PFSK-1 (cell line): ENCODE results near the gene MPZL3.

Experiments
- FOXP2 ChIP-seq: optimal IDR thresholded peaks from 2 replicates; pipeline ENCODE3; 2011; ENCODE audit warnings: borderline replicate concordance, control low read depth, inconsistent platforms; ENCODE audit not compliant: insufficient read depth; ENCODE audit errors: extremely low read length, extremely low read depth
- POLR2AphosphoS5 ChIP-seq: IDR thresholded peaks from 2 replicates; pipeline ENCODE4 v1.6.1; 2012; ENCODE audit warnings: low read depth, mild to moderate bottlenecking, control low read depth, low read length, moderate library complexity
- SIN3A ChIP-seq: IDR thresholded peaks from 2 replicates; pipeline ENCODE4 v1.6.1; 2012; ENCODE audit warnings: mild to moderate bottlenecking, low read length, moderate library complexity, borderline replicate concordance; ENCODE audit not compliant: insufficient read depth
- TAF1 ChIP-seq: IDR thresholded peaks from 2 replicates; pipeline ENCODE4 v1.6.1; 2012; ENCODE audit warnings: low read length, control low read depth, borderline replicate concordance; ENCODE audit not compliant: insufficient read depth
- TF ChIP-seq, protein P1 (sequence below), 2 experiments: IDR thresholded peaks; 2 replicates each; pipeline versions ENCODE4 v1.6.1 to v1.8.0; 2011 to 2012; ENCODE audit warnings: low read depth in 2 of 2, low read length in 2 of 2, control low read depth in 1 of 2, inconsistent platforms in 1 of 2, mild to moderate bottlenecking in 1 of 2, moderate library complexity in 1 of 2; ENCODE audit not compliant: insufficient read depth in 1 of 2

Gene MPZL3

DNA sequence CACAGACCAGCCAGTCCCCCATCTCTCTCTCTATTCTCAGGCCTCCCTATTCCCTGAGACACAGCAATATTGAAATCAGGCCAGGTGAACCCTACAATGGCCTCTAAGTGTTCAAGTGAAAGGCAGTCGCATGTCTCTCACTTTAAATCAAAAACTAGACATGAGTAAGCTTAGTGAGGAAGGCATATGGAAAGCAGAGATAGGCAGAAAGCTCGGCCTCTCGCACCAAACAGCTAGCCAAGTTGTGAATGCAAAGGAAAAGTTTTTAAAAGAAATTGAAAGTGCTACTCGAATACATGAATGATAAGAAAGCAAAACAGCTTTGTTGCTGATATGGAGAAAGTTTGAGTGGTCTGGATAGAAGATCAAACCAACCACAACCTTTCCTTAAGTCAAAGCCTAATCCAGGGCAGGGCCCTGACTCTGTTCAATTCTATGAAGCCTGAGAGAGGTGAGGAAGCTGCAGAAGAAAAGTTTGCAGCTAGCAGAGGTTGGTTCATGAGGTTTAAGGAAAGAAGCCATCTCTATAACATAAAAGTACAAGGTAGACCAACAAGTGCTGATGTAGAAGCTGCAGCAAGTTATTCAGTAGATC, 31.7 kb upstream of the MPZL3 start:
- TF ChIP-seq FOXP2, result no peak
- TF ChIP-seq, protein P1, sequence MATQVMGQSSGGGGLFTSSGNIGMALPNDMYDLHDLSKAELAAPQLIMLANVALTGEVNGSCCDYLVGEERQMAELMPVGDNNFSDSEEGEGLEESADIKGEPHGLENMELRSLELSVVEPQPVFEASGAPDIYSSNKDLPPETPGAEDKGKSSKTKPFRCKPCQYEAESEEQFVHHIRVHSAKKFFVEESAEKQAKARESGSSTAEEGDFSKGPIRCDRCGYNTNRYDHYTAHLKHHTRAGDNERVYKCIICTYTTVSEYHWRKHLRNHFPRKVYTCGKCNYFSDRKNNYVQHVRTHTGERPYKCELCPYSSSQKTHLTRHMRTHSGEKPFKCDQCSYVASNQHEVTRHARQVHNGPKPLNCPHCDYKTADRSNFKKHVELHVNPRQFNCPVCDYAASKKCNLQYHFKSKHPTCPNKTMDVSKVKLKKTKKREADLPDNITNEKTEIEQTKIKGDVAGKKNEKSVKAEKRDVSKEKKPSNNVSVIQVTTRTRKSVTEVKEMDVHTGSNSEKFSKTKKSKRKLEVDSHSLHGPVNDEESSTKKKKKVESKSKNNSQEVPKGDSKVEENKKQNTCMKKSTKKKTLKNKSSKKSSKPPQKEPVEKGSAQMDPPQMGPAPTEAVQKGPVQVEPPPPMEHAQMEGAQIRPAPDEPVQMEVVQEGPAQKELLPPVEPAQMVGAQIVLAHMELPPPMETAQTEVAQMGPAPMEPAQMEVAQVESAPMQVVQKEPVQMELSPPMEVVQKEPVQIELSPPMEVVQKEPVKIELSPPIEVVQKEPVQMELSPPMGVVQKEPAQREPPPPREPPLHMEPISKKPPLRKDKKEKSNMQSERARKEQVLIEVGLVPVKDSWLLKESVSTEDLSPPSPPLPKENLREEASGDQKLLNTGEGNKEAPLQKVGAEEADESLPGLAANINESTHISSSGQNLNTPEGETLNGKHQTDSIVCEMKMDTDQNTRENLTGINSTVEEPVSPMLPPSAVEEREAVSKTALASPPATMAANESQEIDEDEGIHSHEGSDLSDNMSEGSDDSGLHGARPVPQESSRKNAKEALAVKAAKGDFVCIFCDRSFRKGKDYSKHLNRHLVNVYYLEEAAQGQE (IDR thresholded peaks at IDR 0.05; ENCODE audit: insufficient read depth in 1 of 2, low read depth in 2 of 2, low read length in 2 of 2), result no peak
- no peak for TF ChIP-seq SIN3A
- no peak for TF ChIP-seq POLR2AphosphoS5
- no peak for TF ChIP-seq TAF1

DNA sequence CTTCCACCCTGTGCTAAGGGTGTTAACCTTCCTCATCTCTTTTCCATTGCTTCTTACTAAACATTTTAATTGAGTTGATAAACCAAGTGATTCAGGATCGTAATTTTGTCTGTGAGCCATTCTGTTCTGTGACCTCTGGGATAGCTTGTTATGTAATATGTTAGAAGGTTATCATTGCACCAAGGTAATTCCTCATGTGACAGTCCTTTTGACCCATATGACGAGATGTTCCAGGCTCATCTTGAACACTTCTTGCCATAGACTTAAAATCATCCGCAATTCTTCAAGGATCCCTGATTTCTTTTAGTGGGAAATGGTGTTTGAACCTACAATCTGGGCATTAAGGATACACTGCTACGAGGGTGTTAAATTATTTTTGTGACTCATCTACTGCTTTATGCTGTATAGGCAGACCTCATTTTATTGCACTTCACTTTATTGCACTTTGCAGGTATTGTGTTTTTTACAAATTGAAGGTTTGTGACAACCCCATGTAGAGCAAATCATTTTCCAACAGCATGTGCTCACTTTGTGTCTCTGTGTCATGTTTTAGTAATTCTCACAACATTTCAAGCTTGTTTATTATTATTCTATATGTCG, 31.0 kb upstream of the MPZL3 start:
- TF ChIP-seq, protein P1 (IDR thresholded peaks at IDR 0.05; ENCODE audit: insufficient read depth in 1 of 2, low read depth in 2 of 2, low read length in 2 of 2), result no peak
- TF ChIP-seq SIN3A, result no peak
- no peak for TF ChIP-seq TAF1

DNA sequence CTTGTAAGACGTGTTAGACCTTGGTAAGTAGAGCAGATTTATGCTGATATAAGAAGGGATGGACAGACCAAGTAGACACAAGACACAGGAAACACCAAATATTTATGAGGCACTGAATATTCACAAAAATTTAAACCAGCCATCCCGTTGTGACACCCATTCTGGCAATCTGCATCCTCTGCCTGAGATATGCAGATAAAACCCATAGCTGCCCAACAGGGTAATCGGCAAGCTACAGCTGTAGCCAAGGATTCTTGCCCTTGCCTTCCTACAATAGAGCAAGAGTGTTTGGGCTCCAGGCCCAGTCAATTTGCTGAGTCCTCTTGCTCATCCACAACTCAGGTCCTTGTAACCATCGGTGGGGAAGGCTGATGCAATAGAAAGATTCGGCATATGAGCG, 30.4 kb upstream of the MPZL3 start:
- TF ChIP-seq POLR2AphosphoS5 (no peak), SIN3A (no peak), FOXP2 (no peak), TAF1 (no peak)
- TF ChIP-seq, protein P1 (IDR thresholded peaks at IDR 0.05; ENCODE audit: insufficient read depth in 1 of 2, low read depth in 2 of 2, low read length in 2 of 2), result no peak

DNA sequence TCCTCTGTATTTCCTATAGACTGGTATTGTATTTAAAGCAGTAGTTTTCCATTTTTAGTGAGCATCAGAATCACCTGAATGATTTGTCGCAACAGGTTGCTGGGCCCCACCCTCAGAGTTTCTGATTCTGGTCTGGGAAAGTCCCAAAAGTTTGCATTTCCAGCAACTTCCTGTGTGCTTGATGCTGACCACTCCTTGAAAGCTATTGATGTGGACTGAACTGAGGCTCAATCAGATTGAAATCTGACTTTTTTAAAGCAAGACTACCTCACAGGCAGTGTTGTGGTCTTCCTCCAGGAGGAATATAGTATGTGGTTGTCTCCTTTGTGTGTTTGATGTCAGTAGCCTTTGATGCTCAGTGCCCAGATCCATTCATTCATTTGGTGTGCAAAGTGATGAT, 29.1 kb upstream of the MPZL3 start:
- TF ChIP-seq FOXP2 (no peak), SIN3A (no peak), POLR2AphosphoS5 (no peak), TAF1 (no peak)
- TF ChIP-seq, protein P1 (IDR thresholded peaks at IDR 0.05; ENCODE audit: insufficient read depth in 1 of 2, low read depth in 2 of 2, low read length in 2 of 2), result no peak
